Thoracic aorta (tissue), 2 donors: ENCODE data around the gene ATP5F1E. TPM values are rescaled to one million over a fixed set of nuclear protein-coding genes. Genes with fewer than 3 reads are reported as not detected.

Source experiments
- ATAC-seq: fragments of 150-250 bp; one replicate; pipeline ENCODE4 v1.8.0; 2017; ENCODE audit warnings: low read depth; ENCODE audit not compliant: insufficient number of reproducible peaks, low FRiP score
- DNase-seq: peaks from one replicate; pipeline ENCODE4 v3.0.0-alpha.2; 2020; ENCODE audit warnings: low spot score
- H3K27ac ChIP-seq, 2 donors: fragments of 200-600 bp; sonication (generic); 1 replicate in 1 of 2; 2 replicates in 1 of 2; pipeline ENCODE4 v1.5.1; 2016; ENCODE audit warnings: mild to moderate bottlenecking in 2 of 2, moderate library complexity in 2 of 2
- H3K27me3 ChIP-seq: fragments of 200-600 bp; sonication (generic); replicated peaks from 2 replicates; pipeline ENCODE4 v1.6.0; 2016; ENCODE audit warnings: mild to moderate bottlenecking; ENCODE audit not compliant: insufficient read depth
- H3K36me3 ChIP-seq: fragments of 200-600 bp; sonication (generic); one replicate; pipeline ENCODE4 v1.5.1; 2016
- H3K4me1 ChIP-seq, 2 donors: fragments of 200-600 bp; sonication (generic); 1 replicate in 1 of 2; 2 replicates in 1 of 2; pipeline versions ENCODE4 v1.5.1 to v1.6.0; 2016; ENCODE audit warnings: low read depth in 2 of 2, mild to moderate bottlenecking in 1 of 2; ENCODE audit not compliant: control insufficient read depth in 1 of 2
- H3K4me3 ChIP-seq: fragments of 200-600 bp; sonication (generic); 2 replicates; pipeline ENCODE4 v1.5.1; 2016; ENCODE audit warnings: mild to moderate bottlenecking
- H3K9me3 ChIP-seq: fragments of 200-600 bp; sonication (generic); 2 replicates; pipeline ENCODE4 v1.5.1; 2016
- total RNA-seq, 2 donors: library from RNA; depleted of rRNA; stranded (reverse); fragments of >200 nt; gene quantifications; one replicate each; pipeline versions ENCODE4 v1.1.0 to v1.2.3, GENCODE V29; 2016
- TF ChIP-seq, protein P1 (sequence below): fragments of 200-600 bp; sonication (generic); IDR thresholded peaks from one replicate; pipeline ENCODE4 v1.5.1; 2019; ENCODE audit warnings: antibody characterized with exemption

Gene ATP5F1E
- total RNA-seq, 2 donors from 2014 or later, result 16.8 to 21.1 TPM

DNA sequence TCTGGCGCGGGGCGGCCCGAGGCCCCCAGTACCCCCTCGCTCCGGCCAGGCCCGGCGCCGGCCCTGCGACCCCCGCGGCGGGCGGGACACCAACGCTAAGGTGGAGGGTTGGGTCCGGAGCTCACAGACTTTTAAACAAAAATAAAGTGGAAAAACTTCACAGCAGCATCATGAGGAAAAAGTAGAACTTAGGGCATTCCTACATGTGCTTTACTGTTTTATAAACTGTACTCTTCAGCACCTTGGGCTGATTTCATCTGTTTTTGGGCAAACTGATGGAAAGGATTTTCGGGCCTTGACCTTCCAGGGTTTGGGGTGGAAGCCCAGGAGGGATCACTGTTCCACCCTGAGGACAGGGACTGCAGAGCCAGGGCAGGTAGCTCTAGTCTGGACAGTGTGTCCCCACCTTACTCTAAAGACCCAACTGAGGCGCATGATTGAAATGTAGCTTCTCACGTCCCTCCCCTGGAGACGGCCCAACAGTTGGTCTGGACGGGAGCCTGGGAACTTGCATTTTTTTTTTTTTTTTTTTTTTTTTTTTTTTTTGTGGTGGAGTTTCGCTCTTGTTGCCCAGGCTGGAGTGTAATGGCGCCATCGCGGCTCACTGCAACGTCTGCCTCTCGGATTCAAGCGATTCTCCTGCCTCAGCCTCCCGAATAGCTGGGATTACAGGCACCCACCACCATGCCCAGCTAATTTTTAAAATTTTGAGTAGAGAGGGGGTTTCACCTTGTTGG lies 50.3 kb downstream of the ATP5F1E start:
- no peaks in the 10 kb centered on the region for H3K27me3 ChIP-seq
- no peak for DNase-seq
- H3K36me3 ChIP-seq, result peaks cover 5% of the 10 kb centered on the region
- no peaks in the 10 kb centered on the region for H3K9me3 ChIP-seq
- H3K27ac ChIP-seq, result peak overlapping the region in 1 of 2 donors; percentile 85
- no peak for ATAC-seq
- TF ChIP-seq, protein P1, sequence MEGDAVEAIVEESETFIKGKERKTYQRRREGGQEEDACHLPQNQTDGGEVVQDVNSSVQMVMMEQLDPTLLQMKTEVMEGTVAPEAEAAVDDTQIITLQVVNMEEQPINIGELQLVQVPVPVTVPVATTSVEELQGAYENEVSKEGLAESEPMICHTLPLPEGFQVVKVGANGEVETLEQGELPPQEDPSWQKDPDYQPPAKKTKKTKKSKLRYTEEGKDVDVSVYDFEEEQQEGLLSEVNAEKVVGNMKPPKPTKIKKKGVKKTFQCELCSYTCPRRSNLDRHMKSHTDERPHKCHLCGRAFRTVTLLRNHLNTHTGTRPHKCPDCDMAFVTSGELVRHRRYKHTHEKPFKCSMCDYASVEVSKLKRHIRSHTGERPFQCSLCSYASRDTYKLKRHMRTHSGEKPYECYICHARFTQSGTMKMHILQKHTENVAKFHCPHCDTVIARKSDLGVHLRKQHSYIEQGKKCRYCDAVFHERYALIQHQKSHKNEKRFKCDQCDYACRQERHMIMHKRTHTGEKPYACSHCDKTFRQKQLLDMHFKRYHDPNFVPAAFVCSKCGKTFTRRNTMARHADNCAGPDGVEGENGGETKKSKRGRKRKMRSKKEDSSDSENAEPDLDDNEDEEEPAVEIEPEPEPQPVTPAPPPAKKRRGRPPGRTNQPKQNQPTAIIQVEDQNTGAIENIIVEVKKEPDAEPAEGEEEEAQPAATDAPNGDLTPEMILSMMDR, result no peak
- peaks cover 15 to 37% of the 10 kb centered on the region in 2 donors for H3K4me1 ChIP-seq
- peak overlapping the region; percentile 98 for H3K4me3 ChIP-seq

DNA sequence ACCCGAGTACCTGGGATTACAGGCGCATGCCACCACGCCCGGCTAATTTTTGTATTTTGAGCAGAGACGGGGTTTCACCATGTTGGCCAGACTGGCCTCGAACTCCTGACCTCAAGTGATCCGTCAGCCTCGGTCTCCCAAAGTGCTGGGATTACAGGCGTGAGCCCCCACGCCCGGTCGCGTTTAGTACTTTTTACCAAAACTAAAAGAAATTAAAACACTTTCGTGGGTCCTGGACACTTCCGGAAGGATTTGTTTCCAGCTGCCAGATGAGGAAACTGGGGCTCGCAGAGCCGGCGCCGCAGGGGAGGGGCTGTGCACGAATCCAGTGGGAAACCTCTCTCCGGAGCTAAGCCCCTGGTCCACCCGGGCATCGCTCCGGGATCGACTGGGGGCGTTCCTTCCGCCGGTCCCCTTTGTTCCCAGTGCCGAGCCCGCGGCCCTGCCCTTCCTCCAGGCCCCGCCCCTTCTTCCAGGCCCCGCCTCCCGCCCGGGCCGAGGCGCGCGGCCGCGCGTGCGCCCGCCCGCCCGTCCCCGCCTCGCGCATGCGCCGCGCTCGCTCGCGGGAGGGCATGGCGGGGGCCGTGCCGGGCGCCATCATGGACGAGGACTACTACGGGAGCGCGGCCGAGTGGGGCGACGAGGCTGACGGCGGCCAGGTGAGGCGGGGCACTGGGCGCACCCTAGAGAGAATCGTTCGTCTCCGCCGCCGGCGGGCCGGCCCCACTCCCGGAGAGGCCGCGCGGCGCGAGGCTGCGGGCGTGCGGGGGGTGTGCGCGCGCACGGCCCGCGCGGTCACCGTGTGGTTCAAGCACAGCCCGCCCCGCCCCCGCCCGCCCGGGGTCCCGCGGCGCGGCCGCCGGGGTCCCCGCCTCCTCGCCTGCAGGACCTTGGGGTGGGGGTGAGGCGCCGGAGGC lies 51.2 kb downstream of the ATP5F1E start, which contains the start of gene NELFCD:
NELFCD (plus strand) TSS at position 546 of the 917 bp plus-strand sequence; CDS start at position 600, 54 bp downstream.
- Histone ChIP-seq H3K36me3 (no peaks in the 10 kb centered on the region), H3K27ac (peak within 1 kb of the TSS; percentile 75 to 85), H3K9me3 (no peaks in the 10 kb centered on the region), H3K27me3 (no peaks in the 10 kb centered on the region), H3K4me1 (peaks cover 15 to 37% of the 10 kb centered on the region in 2 donors), H3K4me3 (peak within 1 kb of the TSS; percentile 98)
- TF ChIP-seq, protein P1, result no peak
- peak; percentile 93 for ATAC-seq
- peak; percentile 29 for DNase-seq

DNA sequence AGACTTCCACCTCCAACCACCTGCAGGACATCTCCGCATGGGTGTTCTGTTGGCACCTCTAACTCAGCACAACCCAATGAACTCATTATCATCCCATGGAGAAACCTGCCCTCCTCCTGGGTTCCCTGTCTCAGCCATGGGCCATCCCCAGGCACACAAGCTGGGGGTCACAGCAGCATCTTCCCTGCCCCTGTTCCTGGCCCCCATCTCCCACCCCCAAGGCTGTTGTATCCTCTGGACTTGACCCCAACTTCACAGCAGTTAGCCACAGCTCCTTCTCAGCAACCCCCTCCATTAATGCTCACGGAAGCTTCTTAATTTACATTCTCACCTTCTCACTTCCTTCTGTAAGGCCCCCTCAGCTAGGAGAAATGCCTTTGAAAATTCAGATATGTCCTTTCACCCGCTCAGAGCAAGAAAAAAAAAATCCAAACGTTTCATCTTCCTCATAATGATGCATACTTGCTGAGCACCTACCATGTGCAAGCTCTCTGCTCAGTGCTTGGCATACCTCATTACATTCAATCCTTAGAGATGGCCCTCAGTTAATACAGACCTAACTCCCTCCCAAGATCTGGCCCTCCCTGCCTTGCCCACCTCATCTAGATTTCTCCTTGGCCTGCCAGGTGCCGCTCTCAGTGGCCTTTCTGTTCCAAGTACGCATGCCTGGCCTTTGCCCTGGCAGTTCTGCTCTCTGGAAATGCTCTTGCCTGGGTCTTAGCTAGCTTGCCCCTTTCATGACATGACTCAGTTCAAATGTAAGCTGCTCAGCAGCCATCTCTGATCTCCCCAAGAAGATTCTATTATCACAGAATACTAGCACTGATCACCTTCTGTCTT lies 53.6 kb downstream of the ATP5F1E start:
- H3K4me1 ChIP-seq, result peaks cover 12 to 18% of the 10 kb centered on the region in 2 donors
- H3K4me3 ChIP-seq, result no peak overlapping the region
- ATAC-seq, result no peak
- no peaks in the 10 kb centered on the region for H3K36me3 ChIP-seq
- no peak overlapping the region for H3K27ac ChIP-seq
- TF ChIP-seq, protein P1, result no peak
- DNase-seq, result no peak
- H3K9me3 ChIP-seq, result peaks cover 3% of the 10 kb centered on the region
- no peaks in the 10 kb centered on the region for H3K27me3 ChIP-seq

DNA sequence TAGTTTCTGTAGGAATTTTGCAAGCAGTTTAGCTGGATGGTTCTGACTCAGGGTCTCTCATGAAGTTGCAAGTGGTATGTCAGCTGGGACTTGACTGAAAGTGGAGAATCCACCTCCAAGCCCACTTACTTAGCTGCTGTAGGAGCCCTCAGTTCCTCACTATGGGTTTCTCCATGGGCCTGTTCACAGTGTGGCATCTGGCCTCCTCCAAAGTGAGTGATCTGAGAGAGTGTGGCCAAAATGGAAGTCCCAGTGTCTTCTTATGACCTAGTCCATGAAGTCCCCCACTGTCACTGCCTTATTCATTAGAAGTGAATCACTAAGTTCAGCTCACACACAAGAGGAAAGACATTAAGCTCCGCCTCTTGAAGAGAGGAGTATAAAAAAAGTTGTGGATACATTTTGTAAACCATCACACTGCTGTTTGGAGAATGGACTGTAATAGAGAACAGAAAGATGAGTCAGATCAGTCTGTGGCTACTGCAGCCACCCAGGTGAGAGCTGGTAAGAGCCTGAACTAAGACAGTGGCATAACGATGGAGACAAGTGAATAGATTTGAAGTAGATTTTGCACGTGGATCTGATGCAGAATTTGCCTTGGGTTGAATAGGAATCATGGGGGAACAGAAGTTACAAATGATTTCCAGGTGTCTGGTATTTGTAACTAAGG lies 55.9 kb downstream of the ATP5F1E start:
- no peak overlapping the region for H3K27ac ChIP-seq
- DNase-seq (no peak), ATAC-seq (no peak)
- H3K4me3 ChIP-seq, result no peak overlapping the region
- H3K36me3 ChIP-seq, result no peaks in the 10 kb centered on the region
- H3K27me3 ChIP-seq, result no peaks in the 10 kb centered on the region
- peaks cover 3% of the 10 kb centered on the region for H3K9me3 ChIP-seq
- TF ChIP-seq, protein P1, result no peak
- H3K4me1 ChIP-seq, result peaks cover 0 to 3% of the 10 kb centered on the region in 2 donors

Other genes starting within 250 kb of the ATP5F1E start
- under 1 TPM; 0.21 to 0.81 TPM for gene GNAS-AS1, start 181.4 kb downstream of the ATP5F1E start, total RNA-seq
- gene GNAS, start 179.6 kb downstream of the ATP5F1E start, total RNA-seq, result 100 to 1,000 TPM; 742 to 943 TPM
- 10 to 100 TPM; 50.9 to 52.6 TPM for gene NELFCD, start 51.1 kb downstream of the ATP5F1E start, total RNA-seq
- gene CTSZ, start 25.1 kb downstream of the ATP5F1E start, total RNA-seq, result 100 to 1,000 TPM; 242 to 436 TPM
- gene TUBB1, start 12.9 kb downstream of the ATP5F1E start, total RNA-seq, result under 1 TPM in 1 of 2 donors, not detected in 1; 0.54 TPM
- gene PRELID3B, start 10.5 kb upstream of the ATP5F1E start, total RNA-seq, result 10 to 100 TPM; 25.5 to 30.5 TPM
- 1 to 10 TPM; 1.1 to 1.3 TPM for gene ZNF831, start 131.5 kb upstream of the ATP5F1E start, total RNA-seq